Lower lobe of right lung (tissue), 2 donors: Measurements from ENCODE around the gene PCGF3. TPM values are rescaled to one million over a fixed set of nuclear protein-coding genes. Genes with fewer than 3 reads are reported as not detected.
"Not testable (repeated sequence)": the region's sequence is repeated elsewhere in the genome, so short reads cannot be mapped to it uniquely, and the experiment has no call there.

Experiments used
- ATAC-seq, 2 donors: fragments of 200-7000 bp; cut with Tn5 transposase; one replicate each; pipeline ENCODE4 v1.9.1; 2020 to 2022; ENCODE audit warnings: mild to moderate bottlenecking in 2 of 2, moderate library complexity in 2 of 2
- DNase-seq: peaks from one replicate; pipeline ENCODE4 v3.0.0-alpha.2; 2020
- H3K27ac ChIP-seq: fragments of 200-600 bp; one replicate; pipeline ENCODE4 v1.8.0; 2022
- H3K27me3 ChIP-seq: fragments of 200-600 bp; one replicate; pipeline ENCODE4 v1.8.0; 2022; ENCODE audit warnings: low read depth
- H3K36me3 ChIP-seq: fragments of 200-600 bp; one replicate; pipeline ENCODE4 v1.8.0; 2022; ENCODE audit warnings: mild to moderate bottlenecking
- H3K4me1 ChIP-seq: fragments of 200-600 bp; one replicate; pipeline ENCODE4 v1.8.0; 2022
- H3K4me3 ChIP-seq: fragments of 200-600 bp; one replicate; pipeline ENCODE4 v1.8.0; 2022; ENCODE audit warnings: mild to moderate bottlenecking
- H3K9me3 ChIP-seq: fragments of 200-600 bp; one replicate; pipeline ENCODE4 v1.8.0; 2022
- CTCF ChIP-seq: fragments of 200-600 bp; IDR thresholded peaks from one replicate; pipeline ENCODE4 v1.8.0; 2022; ENCODE audit warnings: antibody characterized with exemption, mild to moderate bottlenecking
- intact Hi-C: fragments of 100-400 bp; cut with DNase I; formaldehyde crosslinking; loops from one replicate; pipeline ENCODE4 v1.11.0; 2022
- total RNA-seq: library from RNA; stranded (reverse); fragmentation: NEBNext Ultra II Directional; extraction: Animal tissue kit (Norgen Biotek cat#: 25700); gene quantifications from one replicate; pipeline ENCODE4 v1.2.1, GENCODE V29; 2021
- donor health status: DM: no; HTN: yes; CAD: no; lungs with severe emphysema.

Gene PCGF3
- total RNA-seq, 1 donor from 2014 or later, result 44.8 TPM

- DNase-seq (peak; percentile 9), ATAC-seq (no peak)
- H3K4me1 ChIP-seq, result peaks cover 14% of the 10 kb centered on the region
- no peaks in the 10 kb centered on the region for H3K36me3 ChIP-seq
- no peak for TF ChIP-seq CTCF
- no peak overlapping the region for H3K4me3 ChIP-seq
- peaks cover 44% of the 10 kb centered on the region for H3K27me3 ChIP-seq
- H3K9me3 ChIP-seq, result no peaks in the 10 kb centered on the region
- intact Hi-C loops, result no loop called here
- no peak overlapping the region for H3K27ac ChIP-seq
These were observed 91.4 kb downstream of the PCGF3 start for GRCh38 chr4:797066-797465.

GRCh38 chr4:801436-802124 lies 95.9 kb downstream of the PCGF3 start:
- intact Hi-C loops, result no loop called here
- TF ChIP-seq CTCF, result no peak

GRCh38 chr4:803884-804283 lies 98.3 kb downstream of the PCGF3 start:
- TF ChIP-seq CTCF, result no peak
- ATAC-seq, result no peak
- no peak overlapping the region for H3K4me3 ChIP-seq
- H3K27me3 ChIP-seq, result peaks cover 10% of the 10 kb centered on the region
- peak; percentile 17 for DNase-seq
- H3K4me1 ChIP-seq, result no peaks in the 10 kb centered on the region
- no peaks in the 10 kb centered on the region for H3K9me3 ChIP-seq
- intact Hi-C loops, result no loop called here
- no peak overlapping the region for H3K27ac ChIP-seq
- no peaks in the 10 kb centered on the region for H3K36me3 ChIP-seq

More at GRCh38 chr4:801436-802124, 95.9 kb downstream of the PCGF3 start:
- Histone ChIP-seq H3K4me1 (no peaks in the 10 kb centered on the region), H3K27ac (no peak overlapping the region), H3K27me3 (peaks cover 10% of the 10 kb centered on the region), H3K4me3 (no peak overlapping the region), H3K9me3 (no peaks in the 10 kb centered on the region), H3K36me3 (no peaks in the 10 kb centered on the region)
- DNase-seq (peak; percentile 8), ATAC-seq (no peak)

- H3K9me3 ChIP-seq, result no peaks in the 10 kb centered on the region
- intact Hi-C loops, result no loop called here
These were observed 99.2 kb downstream of the PCGF3 start for GRCh38 chr4:804804-805203.

GRCh38 chr4:806979-807378 lies 101.3 kb downstream of the PCGF3 start:
- H3K4me1 ChIP-seq, H3K27ac ChIP-seq, intact Hi-C loops, H3K9me3 ChIP-seq, DNase-seq, H3K4me3 ChIP-seq, ATAC-seq, H3K36me3 ChIP-seq: not testable (repeated sequence)
- peaks cover 16% of the 10 kb centered on the region for H3K27me3 ChIP-seq

More at GRCh38 chr4:804804-805203, 99.2 kb downstream of the PCGF3 start:
- Histone ChIP-seq H3K36me3 (no peaks in the 10 kb centered on the region), H3K27ac (no peak overlapping the region), H3K4me1 (no peaks in the 10 kb centered on the region), H3K4me3 (no peak overlapping the region), H3K27me3 (peaks cover 10% of the 10 kb centered on the region)
- TF ChIP-seq CTCF, result no peak
- ATAC-seq, result no peak
- DNase-seq, result peak; percentile 44

GRCh38 chr4:807792-808191 lies 102.2 kb downstream of the PCGF3 start:
- DNase-seq, result peak; percentile 9

More at GRCh38 chr4:807792-808191, 102.2 kb downstream of the PCGF3 start:
- Histone ChIP-seq H3K27me3 (peaks cover 20% of the 10 kb centered on the region), H3K4me3 (no peak overlapping the region), H3K36me3 (no peaks in the 10 kb centered on the region), H3K27ac (no peak overlapping the region), H3K9me3 (no peaks in the 10 kb centered on the region), H3K4me1 (no peaks in the 10 kb centered on the region)
- no peak for ATAC-seq
- intact Hi-C loops, result no loop called here
- no peak for TF ChIP-seq CTCF
